Activated T-cell treated with anti-CD3 and anti-CD28 coated beads for 48 hours (primary cell): Measurements from ENCODE around the gene ANP32E.
"Not testable (repeated sequence)": the region's sequence is repeated elsewhere in the genome, so short reads cannot be mapped to it uniquely, and the experiment has no call there.

Experiments used
- DNase-seq: peaks from one replicate; pipeline ENCODE4 v3.0.0-alpha.2; 2020; ENCODE audit warnings: low read depth

ANP32E gene

GRCh38 chr1:150213170-150214098 lies 22.5 kb downstream of the ANP32E start:
- DNase-seq = peak; percentile 86

DNA sequence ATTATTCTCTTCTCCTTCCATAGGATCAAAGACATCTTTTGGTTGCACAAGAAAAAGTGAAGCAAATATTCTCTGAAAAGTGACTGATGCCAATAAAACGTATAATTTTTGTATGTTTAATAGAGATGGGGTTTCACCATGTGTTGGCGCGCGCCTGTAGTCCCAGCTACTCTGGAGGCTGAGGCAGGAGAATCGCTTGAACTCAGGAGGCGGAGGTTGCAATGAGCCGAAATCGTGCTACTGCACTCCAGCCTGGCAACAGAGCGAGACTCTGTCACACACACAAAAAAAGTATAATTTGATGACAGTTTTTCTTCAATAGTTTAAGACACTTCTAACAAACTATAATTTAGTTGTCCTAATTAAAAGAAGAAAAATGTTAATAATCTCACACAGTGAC lies 23.8 kb downstream of the ANP32E start:
- DNase-seq = no peak

- DNase-seq = no peak
Observed at GRCh38 chr1:150210706-150211105, 25.2 kb downstream of the ANP32E start.

- DNase-seq = no peak
Observed at GRCh38 chr1:150210091-150210490, 25.8 kb downstream of the ANP32E start.

GRCh38 chr1:150208460-150208859 lies 27.5 kb downstream of the ANP32E start:
- not testable (repeated sequence) for DNase-seq

DNA sequence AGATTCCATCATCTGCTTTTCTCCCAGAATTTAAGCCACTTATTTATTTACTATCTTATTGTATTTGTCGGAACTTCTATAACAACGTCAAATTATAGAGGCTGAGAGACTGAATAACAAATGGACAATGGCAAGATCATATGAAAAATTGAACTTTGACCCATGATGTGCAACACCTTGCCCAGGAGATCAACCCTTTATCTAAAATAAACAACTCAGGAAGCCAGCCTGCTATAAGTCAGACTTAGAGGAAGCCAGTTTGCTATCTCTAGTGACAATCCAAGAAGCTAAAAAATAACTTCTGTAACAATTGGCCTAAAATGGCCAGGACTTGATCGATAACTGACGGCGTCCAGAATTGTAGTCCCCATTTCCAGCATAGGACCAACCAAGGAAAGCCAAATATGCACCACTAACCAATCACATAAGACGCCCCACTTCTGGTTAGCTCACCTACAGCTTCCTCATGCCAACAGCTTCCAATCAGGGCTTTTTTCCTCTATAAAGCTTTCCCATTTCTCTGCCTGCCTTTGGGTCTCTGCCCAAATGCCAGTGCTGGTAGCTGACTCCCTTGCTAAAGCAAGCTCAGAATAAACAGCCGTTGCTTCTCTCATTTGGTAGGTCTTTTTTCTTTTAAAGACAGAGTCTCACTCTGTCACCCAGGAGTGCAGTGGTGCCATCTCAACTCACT lies 28.5 kb downstream of the ANP32E start:
- no peak for DNase-seq

- DNase-seq = no peak
Observed at GRCh38 chr1:150196417-150196816, 39.5 kb downstream of the ANP32E start.

- no peak for DNase-seq
Observed at GRCh38 chr1:150194381-150195031, 41.4 kb downstream of the ANP32E start.

DNA sequence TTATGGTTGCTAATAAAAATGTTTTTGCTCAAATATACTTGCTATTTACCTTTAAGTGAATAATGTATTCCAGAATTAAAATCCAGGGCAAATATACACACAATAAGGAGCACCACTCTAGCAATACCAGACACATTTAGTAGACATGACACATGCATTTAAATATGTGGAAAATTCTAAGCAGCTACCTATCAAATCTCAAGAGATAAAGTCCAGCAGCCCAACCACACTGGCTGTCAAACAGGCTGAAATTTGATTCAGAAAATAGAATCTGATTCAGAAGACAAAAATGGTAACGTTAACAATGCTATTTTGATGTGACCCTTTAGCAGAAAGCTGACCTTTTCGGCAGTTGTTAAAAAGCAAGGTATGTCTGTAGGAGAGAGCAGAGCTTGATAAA lies 43.9 kb downstream of the ANP32E start:
- DNase-seq = no peak

DNA sequence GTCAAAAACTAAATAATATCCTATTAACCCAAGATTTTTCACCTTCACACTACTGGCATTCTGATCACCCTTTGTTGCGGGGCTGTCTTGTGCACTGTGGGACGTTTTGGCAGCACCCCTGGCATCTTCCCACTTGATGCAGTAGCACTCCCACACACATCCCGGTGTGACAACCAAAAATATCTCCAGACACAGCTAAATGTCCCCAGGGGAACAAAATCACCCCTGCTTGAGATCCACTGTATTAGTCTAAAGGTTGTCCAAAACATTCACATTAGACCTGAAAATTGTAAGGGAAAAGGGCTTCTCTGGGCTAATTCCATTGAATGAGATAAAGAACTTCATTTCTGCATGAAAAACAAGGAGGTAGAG lies 48.4 kb downstream of the ANP32E start:
- no peak for DNase-seq

DNA sequence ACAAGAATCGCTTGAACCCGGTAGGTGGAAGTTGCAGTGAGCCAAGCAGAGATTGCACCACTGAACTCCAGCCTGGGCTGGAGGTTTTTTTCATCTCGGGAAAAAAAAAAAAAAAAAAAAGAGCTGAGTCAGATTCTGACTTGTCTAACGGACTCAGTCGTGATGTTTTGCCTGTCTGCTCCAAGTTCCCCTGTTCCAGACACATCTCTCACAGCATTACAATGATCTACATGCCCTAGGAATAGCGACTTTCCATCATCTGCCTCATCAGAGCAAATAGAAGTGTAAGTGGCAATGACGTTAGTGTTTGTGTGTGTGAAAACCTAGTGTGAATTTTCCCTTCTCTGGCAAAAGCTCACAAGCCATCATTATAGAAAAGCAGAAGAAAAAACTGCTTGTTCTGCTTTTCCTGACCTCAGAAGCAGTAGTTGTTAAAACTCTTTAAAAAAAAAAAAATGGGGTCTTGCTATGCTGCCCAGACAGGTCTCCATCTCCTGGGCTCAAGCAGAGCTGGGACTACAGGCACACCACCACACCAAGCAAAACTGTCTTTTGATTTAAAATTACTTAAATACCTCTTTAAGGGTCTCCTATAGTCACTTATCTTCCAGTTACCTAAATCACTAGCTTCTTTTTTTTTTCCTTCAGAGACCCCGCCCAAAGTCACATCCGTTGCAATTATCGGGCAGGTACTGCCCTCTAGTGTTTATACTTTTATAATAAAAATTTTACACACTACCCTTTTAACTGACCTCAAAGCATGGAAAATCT lies 48.9 kb downstream of the ANP32E start:
- no peak for DNase-seq

GRCh38 chr1:150186438-150186788 lies 49.5 kb downstream of the ANP32E start:
- DNase-seq = not testable (repeated sequence)

DNA sequence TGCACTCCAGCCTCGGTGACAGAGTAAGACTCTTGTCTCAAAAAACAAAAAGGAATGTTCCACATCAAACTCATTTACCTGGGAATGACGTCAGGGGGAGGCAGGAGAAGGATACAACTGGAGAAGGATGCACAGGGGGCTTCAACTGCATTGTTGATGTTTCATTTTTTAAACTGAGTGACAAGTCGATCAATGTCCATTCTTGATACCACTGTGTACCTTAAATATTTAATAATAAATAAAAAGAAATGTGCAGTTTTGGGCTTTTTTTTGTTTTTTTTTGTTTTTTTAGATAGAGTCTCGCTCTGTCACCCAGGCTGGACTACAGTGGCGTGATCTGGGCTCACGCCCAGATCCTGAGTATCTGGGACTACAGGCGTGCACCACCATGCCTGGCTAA lies 50.4 kb downstream of the ANP32E start:
- DNase-seq = no peak

DNA sequence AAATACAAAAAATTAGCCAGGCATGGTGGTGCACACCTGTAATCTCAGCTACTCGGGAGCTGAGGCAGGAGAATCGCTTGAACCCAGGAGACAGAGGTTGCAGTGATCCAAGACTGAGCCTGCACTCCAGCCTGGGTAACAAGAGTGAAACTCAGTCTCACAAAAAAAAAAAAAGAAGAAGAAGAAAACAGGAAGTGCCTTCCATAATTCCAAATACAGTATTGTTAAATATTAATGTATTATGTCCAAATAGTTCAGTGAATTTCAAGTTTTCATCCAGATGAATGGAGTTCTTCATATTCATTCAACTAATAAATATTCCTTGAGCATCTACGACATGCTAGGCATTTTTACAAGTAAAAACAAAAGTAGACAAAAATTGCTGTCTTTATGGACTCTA lies 52.9 kb downstream of the ANP32E start:
- DNase-seq = no peak

DNA sequence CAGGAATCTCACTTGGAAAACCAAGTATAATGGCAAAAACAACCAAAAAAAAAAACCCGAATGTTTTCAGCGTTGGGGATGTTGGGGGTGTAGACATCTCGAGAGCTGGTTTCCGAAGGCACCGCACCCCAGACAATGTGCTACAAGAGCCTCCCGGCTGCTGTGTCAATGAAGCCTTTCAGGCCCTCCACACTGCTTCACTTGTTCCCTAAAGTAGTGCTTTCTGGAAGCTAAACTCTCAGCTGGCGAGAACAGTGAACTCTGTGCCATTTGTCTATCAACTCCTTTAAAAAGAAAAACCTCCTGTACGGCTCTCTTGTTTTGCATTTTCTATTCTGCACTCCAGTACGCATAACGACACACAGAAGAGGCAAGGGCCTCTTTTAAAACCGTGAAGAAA lies 53.7 kb downstream of the ANP32E start:
- no peak for DNase-seq

GRCh38 chr1:150180474-150180873 lies 55.4 kb downstream of the ANP32E start:
- no peak for DNase-seq

DNA sequence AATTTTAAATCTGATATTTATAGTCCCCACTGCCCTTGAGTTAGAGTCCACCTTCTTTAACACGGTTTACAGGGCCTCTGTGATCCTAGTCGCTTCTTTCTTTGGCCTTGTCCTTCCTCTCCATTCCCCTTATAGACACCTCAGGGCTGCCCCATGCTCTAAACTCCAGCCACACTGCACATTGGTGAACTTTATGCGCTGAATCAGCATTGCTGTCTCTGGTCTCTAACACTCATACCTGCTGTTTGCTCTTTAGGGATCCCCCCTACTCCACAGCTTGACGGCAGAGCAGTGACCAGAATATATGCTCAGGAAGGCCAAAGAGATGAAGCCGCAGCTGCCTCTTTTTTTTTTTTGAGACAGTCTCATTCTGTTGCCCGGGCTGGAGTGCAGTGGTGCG lies 56.0 kb downstream of the ANP32E start:
- DNase-seq = no peak

- DNase-seq = no peak
Observed at GRCh38 chr1:150178548-150178947, 57.4 kb downstream of the ANP32E start.

- DNase-seq = no peak
Observed at GRCh38 chr1:150176593-150176992, 59.3 kb downstream of the ANP32E start.

- DNase-seq = no peak
Observed at GRCh38 chr1:150173141-150173585, 62.7 kb downstream of the ANP32E start.

DNA sequence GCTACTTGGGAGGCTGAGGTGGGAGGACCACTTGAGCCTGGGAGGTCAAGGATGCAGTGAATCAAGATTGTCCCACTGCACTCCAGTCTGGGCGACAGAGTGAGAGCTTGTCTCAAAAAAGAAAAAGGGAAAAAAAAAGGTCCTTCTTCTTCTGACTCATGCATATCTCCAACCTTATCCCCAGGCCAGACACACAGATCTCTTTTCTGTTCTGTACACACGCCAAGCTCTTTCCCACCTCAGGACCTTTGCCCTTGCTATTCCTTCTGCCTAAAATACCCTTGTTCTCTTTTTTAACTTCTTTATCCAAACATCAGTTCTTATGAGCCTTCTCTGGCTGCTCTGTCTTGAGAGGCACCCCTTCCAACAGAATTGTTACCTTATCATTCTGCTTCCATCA lies 64.1 kb downstream of the ANP32E start:
- no peak for DNase-seq

- peak; percentile 38 for DNase-seq
Observed at GRCh38 chr1:150168960-150169601, 66.8 kb downstream of the ANP32E start.
